Type B pancreatic cell (in vitro differentiated cells): Measurements from ENCODE around the gene ATP2C1. TPM values are rescaled to one million over a fixed set of nuclear protein-coding genes. Genes with fewer than 3 reads are reported as not detected.

Experiments used
- DNase-seq: peaks from one replicate; pipeline ENCODE4 v3.0.0; 2021; ENCODE audit warnings: mixed read lengths; ENCODE audit not compliant: unreplicated experiment; ENCODE audit errors: extremely low spot score
- H3K27ac Mint-ChIP-seq: 2 replicates; pipeline ENCODE4 v1.8.0; 2021; ENCODE audit warnings: mild to moderate bottlenecking, mixed read lengths
- H3K27me3 Mint-ChIP-seq: 2 replicates; pipeline ENCODE4 v1.8.0; 2021; ENCODE audit warnings: mixed read lengths
- H3K36me3 Mint-ChIP-seq: 2 replicates; pipeline ENCODE4 v1.8.0; 2021; ENCODE audit warnings: mixed read lengths
- H3K4me1 Mint-ChIP-seq: one replicate; pipeline ENCODE4 v1.8.0; 2021; ENCODE audit warnings: mixed read lengths; ENCODE audit not compliant: unreplicated experiment
- H3K4me3 Mint-ChIP-seq: 2 replicates; pipeline ENCODE4 v1.8.0; 2021; ENCODE audit warnings: mild to moderate bottlenecking, mixed read lengths
- H3K9me3 Mint-ChIP-seq: 2 replicates; pipeline ENCODE4 v1.8.0; 2021; ENCODE audit warnings: mixed read lengths
- total RNA-seq: library from RNA; stranded (reverse); gene quantifications from 2 replicates; pipeline ENCODE4 v1.2.1, GENCODE V29; 2021; ENCODE audit warnings: low replicate concordance
- TF ChIP-seq, protein P1 (sequence below): fragments of 200-600 bp; sonication (generic); conservative IDR thresholded peaks from 2 replicates; pipeline ENCODE4 v1.5.0; 2021; ENCODE audit warnings: antibody characterized with exemption, mild to moderate bottlenecking

The ATP2C1 gene
- total RNA-seq, 1 donor from 2014 or later = 81.0 TPM

GRCh38 chr3:131008326-131008725, 114.4 kb downstream of the ATP2C1 start:
- Mint-ChIP-seq H3K27me3 (no peaks in the 10 kb centered on the region), H3K9me3 (no peaks in the 10 kb centered on the region), H3K4me1 (no peaks in the 10 kb centered on the region)

GRCh38 chr3:131009698-131010097, 115.8 kb downstream of the ATP2C1 start:
- no peak overlapping the region for H3K27ac Mint-ChIP-seq
- no peaks in the 10 kb centered on the region for H3K9me3 Mint-ChIP-seq
- H3K36me3 Mint-ChIP-seq = peaks cover 18% of the 10 kb centered on the region
- no peak for DNase-seq
- H3K27me3 Mint-ChIP-seq = no peaks in the 10 kb centered on the region
- no peaks in the 10 kb centered on the region for H3K4me1 Mint-ChIP-seq
- no peak overlapping the region for H3K4me3 Mint-ChIP-seq
- TF ChIP-seq, protein P1, sequence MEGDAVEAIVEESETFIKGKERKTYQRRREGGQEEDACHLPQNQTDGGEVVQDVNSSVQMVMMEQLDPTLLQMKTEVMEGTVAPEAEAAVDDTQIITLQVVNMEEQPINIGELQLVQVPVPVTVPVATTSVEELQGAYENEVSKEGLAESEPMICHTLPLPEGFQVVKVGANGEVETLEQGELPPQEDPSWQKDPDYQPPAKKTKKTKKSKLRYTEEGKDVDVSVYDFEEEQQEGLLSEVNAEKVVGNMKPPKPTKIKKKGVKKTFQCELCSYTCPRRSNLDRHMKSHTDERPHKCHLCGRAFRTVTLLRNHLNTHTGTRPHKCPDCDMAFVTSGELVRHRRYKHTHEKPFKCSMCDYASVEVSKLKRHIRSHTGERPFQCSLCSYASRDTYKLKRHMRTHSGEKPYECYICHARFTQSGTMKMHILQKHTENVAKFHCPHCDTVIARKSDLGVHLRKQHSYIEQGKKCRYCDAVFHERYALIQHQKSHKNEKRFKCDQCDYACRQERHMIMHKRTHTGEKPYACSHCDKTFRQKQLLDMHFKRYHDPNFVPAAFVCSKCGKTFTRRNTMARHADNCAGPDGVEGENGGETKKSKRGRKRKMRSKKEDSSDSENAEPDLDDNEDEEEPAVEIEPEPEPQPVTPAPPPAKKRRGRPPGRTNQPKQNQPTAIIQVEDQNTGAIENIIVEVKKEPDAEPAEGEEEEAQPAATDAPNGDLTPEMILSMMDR = no peak

More at GRCh38 chr3:131008326-131008725, 114.4 kb downstream of the ATP2C1 start:
- TF ChIP-seq, protein P1 = no peak
- Mint-ChIP-seq H3K36me3 (peaks cover 21% of the 10 kb centered on the region), H3K4me3 (no peak overlapping the region), H3K27ac (no peak overlapping the region)
- no peak for DNase-seq

DNA sequence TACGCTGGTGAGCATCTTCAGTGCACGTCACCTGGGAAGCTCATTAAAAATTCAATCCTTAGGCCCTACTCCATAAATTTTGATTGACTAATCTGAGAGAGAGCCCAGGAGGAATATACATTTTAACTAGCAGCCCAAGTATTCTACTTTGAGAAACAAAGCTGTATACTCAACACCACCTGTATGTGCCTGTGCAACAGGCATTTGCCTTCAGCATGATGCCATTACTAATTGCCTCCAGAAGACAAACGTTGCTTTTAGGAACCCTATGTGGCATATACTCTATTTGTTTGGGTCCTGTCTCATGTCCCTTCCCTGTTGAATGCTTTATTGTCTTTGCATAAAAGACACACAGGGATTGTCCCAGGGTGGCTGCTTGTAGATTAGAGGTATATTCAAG, 125.1 kb downstream of the ATP2C1 start:
- no peak overlapping the region for H3K4me3 Mint-ChIP-seq
- TF ChIP-seq, protein P1 = no peak
- peaks cover 15% of the 10 kb centered on the region for H3K4me1 Mint-ChIP-seq
- no peak for DNase-seq
- H3K27me3 Mint-ChIP-seq = no peaks in the 10 kb centered on the region
- peaks cover 18% of the 10 kb centered on the region for H3K36me3 Mint-ChIP-seq
- H3K9me3 Mint-ChIP-seq = no peaks in the 10 kb centered on the region
- H3K27ac Mint-ChIP-seq = no peak overlapping the region

GRCh38 chr3:131020122-131020693, 126.3 kb downstream of the ATP2C1 start:
- no peak for DNase-seq
- Mint-ChIP-seq H3K9me3 (no peaks in the 10 kb centered on the region), H3K36me3 (peaks cover 25% of the 10 kb centered on the region), H3K27ac (no peak overlapping the region), H3K4me1 (peaks cover 23% of the 10 kb centered on the region), H3K4me3 (no peak overlapping the region), H3K27me3 (no peaks in the 10 kb centered on the region)
- TF ChIP-seq, protein P1 = no peak

GRCh38 chr3:131025539-131025938, 131.7 kb downstream of the ATP2C1 start:
- no peak for DNase-seq
- Mint-ChIP-seq H3K4me1 (peaks cover 32% of the 10 kb centered on the region), H3K4me3 (peak overlapping the region; percentile 94), H3K36me3 (peaks cover 21% of the 10 kb centered on the region), H3K9me3 (no peaks in the 10 kb centered on the region), H3K27me3 (no peaks in the 10 kb centered on the region), H3K27ac (peak overlapping the region; percentile 95)
- TF ChIP-seq, protein P1 = no peak
